GM23248 (cell line): ENCODE results near the gene PCP4. TPM values are rescaled to one million over a fixed set of nuclear protein-coding genes. Genes with fewer than 3 reads are reported as not detected.

ENCODE experiments used
- DNase-seq: peaks from one replicate; pipeline ENCODE4 v3.0.0-alpha.2; 2015
- H2AFZ ChIP-seq: fragments of 200-600 bp; sonication (generic); 2 replicates; pipeline ENCODE4 v1.6.1; 2016; ENCODE audit warnings: antibody characterized with exemption
- H3F3A ChIP-seq: fragments of 200-600 bp; sonication (generic); 2 replicates; pipeline ENCODE4 v1.6.1; 2016; ENCODE audit warnings: mild to moderate bottlenecking, antibody characterized with exemption, mixed run types; ENCODE audit not compliant: insufficient read depth
- H3K27ac ChIP-seq: fragments of 200-600 bp; sonication (generic); 2 replicates; pipeline ENCODE4 v1.5.1; 2016; ENCODE audit warnings: mild to moderate bottlenecking
- H3K27me3 ChIP-seq: fragments of 200-600 bp; sonication (generic); replicated peaks from 2 replicates; pipeline ENCODE4 v1.6.1; 2016; ENCODE audit warnings: mild to moderate bottlenecking; ENCODE audit not compliant: insufficient read depth
- H3K36me3 ChIP-seq: fragments of 200-600 bp; sonication (generic); 2 replicates; pipeline ENCODE4 v1.6.1; 2016; ENCODE audit warnings: low read depth, mild to moderate bottlenecking
- H3K4me1 ChIP-seq: fragments of 200-600 bp; sonication (generic); 2 replicates; pipeline ENCODE4 v1.6.1; 2016; ENCODE audit warnings: mild to moderate bottlenecking; ENCODE audit not compliant: insufficient read depth
- H3K4me2 ChIP-seq: fragments of 200-600 bp; sonication (generic); one replicate; pipeline ENCODE4 v1.6.1; 2016; ENCODE audit warnings: mild to moderate bottlenecking; ENCODE audit not compliant: unreplicated experiment
- H3K4me3 ChIP-seq: fragments of 200-600 bp; sonication (generic); 2 replicates; pipeline ENCODE4 v1.5.1; 2016; ENCODE audit warnings: mild to moderate bottlenecking
- H3K79me2 ChIP-seq: fragments of 200-600 bp; sonication (generic); 2 replicates; pipeline ENCODE4 v1.6.1; 2016; ENCODE audit warnings: mild to moderate bottlenecking; ENCODE audit not compliant: insufficient read depth
- H3K9ac ChIP-seq: fragments of 200-600 bp; sonication (generic); 2 replicates; pipeline ENCODE4 v1.6.1; 2016; ENCODE audit warnings: mild to moderate bottlenecking
- H3K9me2 ChIP-seq: fragments of 200-600 bp; sonication (generic); 2 replicates; pipeline ENCODE4 v1.6.1; 2016; ENCODE audit warnings: mixed run types, mild to moderate bottlenecking, moderate library complexity; ENCODE audit not compliant: insufficient read depth
- H3K9me3 ChIP-seq: fragments of 200-600 bp; sonication (generic); one replicate; pipeline ENCODE4 v1.6.1; 2017; ENCODE audit warnings: low read depth
- H4K20me1 ChIP-seq: fragments of 200-600 bp; sonication (generic); 2 replicates; pipeline ENCODE4 v1.6.0; 2016; ENCODE audit not compliant: insufficient read depth
- EZH2 ChIP-seq: fragments of 200-600 bp; sonication (generic); IDR thresholded peaks from 2 replicates; pipeline ENCODE4 v1.6.1; 2018; ENCODE audit warnings: antibody characterized with exemption, mild to moderate bottlenecking; ENCODE audit not compliant: insufficient read depth, poor library complexity, severe bottlenecking
- EZH2phosphoT487 ChIP-seq: fragments of 200-600 bp; sonication (generic); IDR thresholded peaks from 2 replicates; pipeline ENCODE4 v1.6.1; 2018; ENCODE audit warnings: antibody characterized with exemption, moderate library complexity, mild to moderate bottlenecking, low read depth; ENCODE audit not compliant: insufficient read depth
- WGBS, 2 experiments: methylation state at CpG; one replicate each; pipeline ENCODE4 v1.1.6; 2015 to 2017; ENCODE audit warnings: low lambda C conversion rate in 2 of 2, low coverage in 1 of 2; ENCODE audit errors: missing lambda C conversion rate in 2 of 2; 5-methylcytosine and 5-hydroxymethylcytosine counted together
- in situ Hi-C: fragments of 300-500 bp; cut with MboI; formaldehyde crosslinking; loops from 2 replicates; pipeline ENCODE4 v1.15.0; 2020
- polyA plus RNA-seq: library from polyadenylated mRNA; unstranded; fragments of >200 nt; fragmentation: Nextera tagmentation; extraction: Ambion mirVana; gene quantifications from 2 replicates; pipeline ENCODE4 v1.2.1, GENCODE V29; 2016
- total RNA-seq: library from RNA; depleted of rRNA; stranded (reverse); fragments of >200 nt; shearing (Covaris generic); gene quantifications from 2 replicates; pipeline ENCODE4 v1.2.3, GENCODE V29; 2014

The PCP4 gene
- total and polyA plus RNA-seq, 2 experiments from 2014 or later, result not detected

GRCh38 chr21:39956586-39956985, 89.3 kb downstream of the PCP4 start:
- no peak for DNase-seq
- Histone ChIP-seq H3K4me3 (no peak overlapping the region), H3K9me3 (no peaks in the 10 kb centered on the region), H3K27ac (no peak overlapping the region), H3K79me2 (no peaks in the 10 kb centered on the region), H3K36me3 (no peaks in the 10 kb centered on the region), H3K9ac (no peak overlapping the region), H3K4me2 (no peak overlapping the region), H3K27me3 (no peaks in the 10 kb centered on the region), H3K4me1 (no peaks in the 10 kb centered on the region), H3F3A (no peaks in the 10 kb centered on the region), H2AFZ (no peak overlapping the region), H3K9me2 (no peaks in the 10 kb centered on the region), H4K20me1 (no peaks in the 10 kb centered on the region)
- in situ Hi-C loops, result no loop called here
- no peak for TF ChIP-seq EZH2phosphoT487
- TF ChIP-seq EZH2, result no peak
- WGBS, 2 experiments, result 27 to 29% methylated on average over 4 of the region's 4 CpGs

- WGBS, 2 experiments, result 39 to 57% methylated on average over 2 of the region's 2 CpGs
- Histone ChIP-seq H3K4me1 (no peaks in the 10 kb centered on the region), H3F3A (no peaks in the 10 kb centered on the region), H3K27ac (no peak overlapping the region), H3K9me2 (no peaks in the 10 kb centered on the region), H3K9me3 (no peaks in the 10 kb centered on the region), H3K9ac (no peak overlapping the region), H2AFZ (no peak overlapping the region), H3K79me2 (no peaks in the 10 kb centered on the region), H3K4me2 (no peak overlapping the region), H3K36me3 (no peaks in the 10 kb centered on the region), H3K4me3 (no peak overlapping the region), H3K27me3 (no peaks in the 10 kb centered on the region), H4K20me1 (no peaks in the 10 kb centered on the region)
- TF ChIP-seq EZH2 (no peak), EZH2phosphoT487 (no peak)
- in situ Hi-C loops, result no loop called here
- DNase-seq, result no peak
These were observed 91.5 kb downstream of the PCP4 start for GRCh38 chr21:39958731-39959130.

GRCh38 chr21:39961251-39961650, 94.0 kb downstream of the PCP4 start:
- WGBS, 2 experiments, result 0 to 3% methylated on average over 1 of the region's 1 CpG
- Histone ChIP-seq H3F3A (no peaks in the 10 kb centered on the region), H3K9me3 (no peaks in the 10 kb centered on the region), H3K4me2 (no peak overlapping the region), H4K20me1 (no peaks in the 10 kb centered on the region), H3K9me2 (no peaks in the 10 kb centered on the region), H3K27me3 (no peaks in the 10 kb centered on the region), H3K4me3 (no peak overlapping the region), H3K36me3 (no peaks in the 10 kb centered on the region), H3K4me1 (no peaks in the 10 kb centered on the region), H3K9ac (no peak overlapping the region), H3K27ac (no peak overlapping the region), H2AFZ (no peak overlapping the region), H3K79me2 (no peaks in the 10 kb centered on the region)
- no peak for DNase-seq
- TF ChIP-seq EZH2phosphoT487 (no peak), EZH2 (no peak)
- in situ Hi-C loops, result no loop called here

GRCh38 chr21:39965026-39965425, 97.8 kb downstream of the PCP4 start:
- DNase-seq, result no peak
- WGBS, 2 experiments, result 15 to 32% methylated on average over 1 of the region's 1 CpG
- Histone ChIP-seq H3K27ac (no peak overlapping the region), H3K79me2 (no peaks in the 10 kb centered on the region), H3K4me1 (no peaks in the 10 kb centered on the region), H3K36me3 (no peaks in the 10 kb centered on the region), H3K4me2 (no peak overlapping the region), H3K9me3 (no peaks in the 10 kb centered on the region), H3K4me3 (no peak overlapping the region), H3K27me3 (no peaks in the 10 kb centered on the region), H4K20me1 (no peaks in the 10 kb centered on the region), H3K9me2 (no peaks in the 10 kb centered on the region), H3F3A (no peaks in the 10 kb centered on the region), H3K9ac (no peak overlapping the region), H2AFZ (no peak overlapping the region)
- TF ChIP-seq EZH2, result no peak
- no peak for TF ChIP-seq EZH2phosphoT487
- in situ Hi-C loops, result no loop called here

GRCh38 chr21:39966786-39967185, 99.5 kb downstream of the PCP4 start:
- Histone ChIP-seq H3K4me2 (no peak overlapping the region), H3K79me2 (no peaks in the 10 kb centered on the region), H4K20me1 (no peaks in the 10 kb centered on the region), H3K27ac (no peak overlapping the region), H3K4me1 (no peaks in the 10 kb centered on the region), H3K4me3 (no peak overlapping the region), H3K27me3 (no peaks in the 10 kb centered on the region), H3K9me3 (no peaks in the 10 kb centered on the region), H3K9me2 (no peaks in the 10 kb centered on the region), H3K9ac (no peak overlapping the region), H3F3A (no peaks in the 10 kb centered on the region), H2AFZ (no peak overlapping the region), H3K36me3 (no peaks in the 10 kb centered on the region)
- DNase-seq, result no peak
- no peak for TF ChIP-seq EZH2
- no peak for TF ChIP-seq EZH2phosphoT487
- 12 to 15% methylated on average over 3 of the region's 3 CpGs for WGBS, 2 experiments
- in situ Hi-C loops, result no loop called here
